ENCODE results near the gene F11R.
"Not testable (repeated sequence)": the region's sequence is repeated elsewhere in the genome, so short reads cannot be mapped to it uniquely, and the experiment has no call there.

F11R gene

GRCh38 chr1:161009602-161010211, 11.2 kb downstream of the F11R start:
- DNase-seq: no peak

GRCh38 chr1:161008869-161009510, 12.0 kb downstream of the F11R start:
- DNase-seq: no peak

GRCh38 chr1:161007369-161007768, 13.6 kb downstream of the F11R start:
- DNase-seq: no peak

GRCh38 chr1:161006563-161006962, 14.4 kb downstream of the F11R start:
- no peak for DNase-seq

GRCh38 chr1:161001525-161001924, 19.4 kb downstream of the F11R start:
- no peak for DNase-seq

- DNase-seq: no peak
These were observed 20.0 kb downstream of the F11R start for GRCh38 chr1:161000736-161001480.

- DNase-seq: no peak
These were observed 21.6 kb downstream of the F11R start for GRCh38 chr1:160999376-160999775.

GRCh38 chr1:160997323-160998038, 23.5 kb downstream of the F11R start:
- peak; percentile 56 for DNase-seq

GRCh38 chr1:160996178-160996577, 24.8 kb downstream of the F11R start:
- DNase-seq: no peak

- no peak for DNase-seq
These were observed 27.3 kb downstream of the F11R start for GRCh38 chr1:160993544-160994193.

- DNase-seq: not testable (repeated sequence)
These were observed 28.9 kb downstream of the F11R start for GRCh38 chr1:160992036-160992435.

GRCh38 chr1:160987359-160988050, 33.4 kb downstream of the F11R start:
- no peak for DNase-seq

GRCh38 chr1:160985723-160986122, 35.2 kb downstream of the F11R start:
- no peak for DNase-seq

- DNase-seq: peak; percentile 24
These were observed 39.2 kb downstream of the F11R start for GRCh38 chr1:160981584-160982411.

- DNase-seq: no peak
These were observed 41.7 kb downstream of the F11R start for GRCh38 chr1:160979286-160979685.

- no peak for DNase-seq
These were observed 42.4 kb downstream of the F11R start for GRCh38 chr1:160978510-160978927.

GRCh38 chr1:160975026-160975425, 45.9 kb downstream of the F11R start:
- DNase-seq: no peak

GRCh38 chr1:160973491-160973890, 47.5 kb downstream of the F11R start:
- DNase-seq: no peak

- no peak for DNase-seq
These were observed 48.0 kb downstream of the F11R start for GRCh38 chr1:160972939-160973338.

- no peak for DNase-seq
These were observed 49.3 kb downstream of the F11R start for GRCh38 chr1:160971618-160972056.

- DNase-seq: no peak
These were observed 57.4 kb downstream of the F11R start for GRCh38 chr1:160963521-160963920.
